ENCODE results near the gene SH3PXD2A. TPM values are rescaled to one million over a fixed set of nuclear protein-coding genes. Genes with fewer than 3 reads are reported as not detected.

The SH3PXD2A gene
- total RNA-seq, 2 donors from 2014 or later = 8.7 to 13.7 TPM

- Mint-ChIP-seq H3K36me3 (no peaks in the 10 kb centered on the region), H3K27ac (no peak overlapping the region), H3K9me3 (no peaks in the 10 kb centered on the region)
- no peak for DNase-seq (ENCODE audit: low spot score in 2 of 2)
- no peak for ATAC-seq
These were observed 127.2 kb downstream of the SH3PXD2A start for GRCh38 chr10:103727991-103728689.

DNA sequence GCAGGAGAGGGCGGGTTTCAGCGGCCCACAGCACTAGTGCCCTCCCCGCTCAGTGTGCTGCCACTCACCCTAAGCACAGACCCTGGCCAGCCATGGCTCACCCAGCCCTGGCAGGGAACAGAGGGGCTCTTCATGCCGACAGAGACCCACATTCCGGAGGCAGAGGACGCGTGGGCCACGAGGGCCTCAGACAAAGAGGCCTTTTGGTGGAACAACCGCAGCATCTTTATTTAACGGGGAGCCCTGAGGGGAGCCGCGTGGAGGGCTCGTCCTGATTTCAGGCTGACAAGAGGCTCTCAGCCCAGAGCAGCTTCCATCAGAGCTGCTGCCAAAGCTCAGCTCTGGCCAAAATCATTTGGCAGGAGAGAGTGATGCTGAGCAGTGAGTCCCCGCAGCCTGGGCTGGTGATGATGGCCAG is 127.8 kb downstream of the SH3PXD2A start:
- no peak for DNase-seq (ENCODE audit: low spot score in 2 of 2)
- Mint-ChIP-seq H3K36me3 (no peaks in the 10 kb centered on the region), H3K9me3 (no peaks in the 10 kb centered on the region), H3K27ac (no peak overlapping the region)
- ATAC-seq = no peak

GRCh38 chr10:103726637-103727036 is 128.7 kb downstream of the SH3PXD2A start:
- no peak for DNase-seq (ENCODE audit: low spot score in 2 of 2)
- Mint-ChIP-seq H3K36me3 (no peaks in the 10 kb centered on the region), H3K27ac (no peak overlapping the region), H3K9me3 (no peaks in the 10 kb centered on the region)
- no peak for ATAC-seq

DNA sequence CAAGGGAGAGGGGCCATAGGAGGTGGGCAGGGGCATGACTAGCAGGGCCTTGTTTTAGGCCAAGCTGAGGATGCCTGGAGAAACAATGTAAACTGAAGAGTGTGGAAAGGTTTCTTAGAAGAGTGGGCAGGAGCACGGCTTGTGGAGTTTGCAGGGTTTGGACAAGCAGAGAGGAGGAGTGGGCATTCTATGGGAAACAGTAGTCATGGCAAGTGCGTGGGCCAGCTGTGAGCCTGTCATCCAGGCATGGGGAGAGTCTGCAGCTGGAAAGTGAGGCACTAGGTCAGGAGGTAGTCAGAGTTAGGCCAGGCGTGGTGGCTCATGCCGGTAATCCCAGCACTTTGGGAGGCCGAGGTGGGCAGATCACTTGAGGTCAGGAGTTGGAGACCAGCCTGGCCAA is 130.1 kb downstream of the SH3PXD2A start:
- Mint-ChIP-seq H3K9me3 (no peaks in the 10 kb centered on the region), H3K36me3 (no peaks in the 10 kb centered on the region), H3K27ac (peak overlapping the region in 1 of 2 donors; percentile 37)
- DNase-seq (ENCODE audit: low spot score in 2 of 2) (no peak), ATAC-seq (no peak)

GRCh38 chr10:103724771-103725170 is 130.6 kb downstream of the SH3PXD2A start:
- no peak for ATAC-seq

GRCh38 chr10:103724074-103724473 is 131.3 kb downstream of the SH3PXD2A start:
- Mint-ChIP-seq H3K27ac (no peak overlapping the region), H3K9me3 (no peaks in the 10 kb centered on the region), H3K36me3 (no peaks in the 10 kb centered on the region)
- DNase-seq (ENCODE audit: low spot score in 2 of 2) = no peak
- no peak for ATAC-seq

More at GRCh38 chr10:103724771-103725170, 130.6 kb downstream of the SH3PXD2A start:
- Mint-ChIP-seq H3K27ac (peak overlapping the region in 1 of 2 donors; percentile 37), H3K36me3 (no peaks in the 10 kb centered on the region), H3K9me3 (no peaks in the 10 kb centered on the region)
- no peak for DNase-seq (ENCODE audit: low spot score in 2 of 2)

DNA sequence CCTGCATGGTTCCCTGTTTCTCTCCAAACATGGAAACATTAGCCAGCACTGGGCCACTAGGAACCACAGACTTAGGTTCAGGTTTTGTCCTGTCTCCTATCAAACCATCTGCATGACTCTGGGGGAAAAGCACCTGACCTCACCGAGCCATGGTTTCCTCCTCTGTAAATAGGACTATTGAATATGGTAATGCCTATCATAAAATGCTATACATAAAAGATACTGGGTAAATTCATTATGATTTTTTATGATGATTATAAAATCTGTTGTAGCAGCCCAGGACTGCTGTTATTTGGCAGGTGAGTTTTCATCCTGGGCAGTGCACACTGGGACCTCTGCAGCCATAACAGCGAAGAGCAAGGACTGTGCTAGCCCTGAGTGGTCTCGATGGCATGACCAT is 131.8 kb downstream of the SH3PXD2A start:
- Mint-ChIP-seq H3K36me3 (no peaks in the 10 kb centered on the region), H3K27ac (no peak overlapping the region), H3K9me3 (no peaks in the 10 kb centered on the region)
- DNase-seq (ENCODE audit: low spot score in 2 of 2) (no peak), ATAC-seq (no peak)

DNA sequence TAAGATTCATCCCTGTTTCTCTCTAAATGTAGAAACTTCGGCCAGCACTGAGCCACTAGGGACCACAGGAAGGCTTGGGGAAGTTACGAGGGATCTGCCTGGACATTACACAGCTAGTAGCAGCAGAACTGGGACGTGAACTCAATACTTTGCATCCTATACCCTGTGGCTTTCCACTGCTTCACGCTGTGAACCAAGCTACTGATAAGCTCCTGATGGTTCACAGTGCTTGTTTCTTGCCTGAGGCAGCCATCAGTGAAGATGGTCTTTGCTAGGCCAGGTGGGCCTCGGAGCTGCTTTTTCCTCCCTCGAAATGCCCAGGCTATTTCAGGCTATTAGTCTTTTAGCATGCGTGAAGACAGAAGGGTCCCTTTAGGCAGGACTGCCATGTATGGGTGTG is 132.7 kb downstream of the SH3PXD2A start:
- Mint-ChIP-seq H3K27ac (no peak overlapping the region), H3K36me3 (no peaks in the 10 kb centered on the region), H3K9me3 (no peaks in the 10 kb centered on the region)
- DNase-seq (ENCODE audit: low spot score in 2 of 2) = no peak
- ATAC-seq = no peak

GRCh38 chr10:103720964-103721335 is 134.4 kb downstream of the SH3PXD2A start:
- DNase-seq (ENCODE audit: low spot score in 2 of 2) = no peak
- no peak overlapping the region for H3K27ac Mint-ChIP-seq
- no peak for ATAC-seq
- H3K36me3 Mint-ChIP-seq = no peaks in the 10 kb centered on the region
- H3K9me3 Mint-ChIP-seq = no peaks in the 10 kb centered on the region

DNA sequence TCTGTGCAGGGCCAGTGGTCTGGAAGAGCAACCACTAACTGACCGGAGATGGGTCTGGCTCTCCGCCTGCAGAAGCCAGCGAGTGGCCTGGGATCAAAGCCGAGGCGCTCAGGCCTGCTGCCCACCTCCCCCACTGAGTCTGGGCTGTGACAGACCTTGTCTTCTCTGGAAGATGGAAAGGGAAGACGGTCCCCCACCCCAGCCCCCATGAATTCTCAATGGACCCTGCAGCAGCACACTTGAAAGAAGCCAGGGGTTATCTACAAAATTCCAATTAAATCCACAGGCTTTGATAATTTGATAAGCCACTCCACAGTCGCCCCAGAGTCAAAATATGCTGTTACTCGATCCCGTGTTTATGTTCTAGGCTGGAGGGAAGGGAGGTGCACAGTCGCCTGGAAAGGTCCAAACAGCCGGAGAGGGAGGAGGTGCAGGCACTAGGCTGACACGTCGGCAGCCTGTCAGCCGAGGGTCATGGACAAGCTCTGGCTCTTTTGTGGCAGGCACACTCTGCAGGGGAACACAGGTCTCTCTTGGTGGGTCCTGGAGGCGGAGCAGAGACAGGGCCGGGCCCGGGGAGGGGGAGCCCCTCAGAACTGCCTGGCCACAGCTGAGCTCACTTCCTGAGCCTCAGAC is 134.9 kb downstream of the SH3PXD2A start:
- H3K9me3 Mint-ChIP-seq = no peaks in the 10 kb centered on the region
- no peak overlapping the region for H3K27ac Mint-ChIP-seq
- ATAC-seq (no peak), DNase-seq (ENCODE audit: low spot score in 2 of 2) (no peak)
- H3K36me3 Mint-ChIP-seq = no peaks in the 10 kb centered on the region

DNA sequence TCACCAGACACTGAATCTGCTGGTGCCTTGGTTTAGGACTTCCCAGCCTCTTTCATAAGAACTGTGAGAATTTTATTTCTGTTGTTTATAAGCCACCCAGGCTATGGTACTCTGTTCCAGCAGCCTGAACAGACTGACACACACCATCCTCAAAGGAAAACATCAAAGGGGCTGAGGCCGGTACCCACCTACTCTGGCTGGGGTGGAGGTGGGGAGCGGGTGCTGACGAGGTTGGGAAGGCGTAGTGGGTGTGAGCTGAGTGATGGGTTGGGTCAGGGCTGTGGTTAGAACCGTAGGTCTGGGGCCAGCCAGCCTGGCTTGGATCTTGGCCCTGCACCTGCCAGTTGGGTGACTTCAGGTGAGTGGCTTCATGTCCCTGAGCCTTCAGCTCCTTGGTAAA is 136.3 kb downstream of the SH3PXD2A start:
- no peak for DNase-seq (ENCODE audit: low spot score in 2 of 2)
- no peaks in the 10 kb centered on the region for H3K9me3 Mint-ChIP-seq
- no peak for ATAC-seq

GRCh38 chr10:103718247-103718620 is 137.1 kb downstream of the SH3PXD2A start:
- DNase-seq (ENCODE audit: low spot score in 2 of 2) (no peak), ATAC-seq (no peak)
- H3K36me3 Mint-ChIP-seq = no peaks in the 10 kb centered on the region
- no peaks in the 10 kb centered on the region for H3K9me3 Mint-ChIP-seq
- H3K27ac Mint-ChIP-seq = no peak overlapping the region

More for the DNA sequence above, 136.3 kb downstream of the SH3PXD2A start:
- H3K36me3 Mint-ChIP-seq = no peaks in the 10 kb centered on the region
- H3K27ac Mint-ChIP-seq = no peak overlapping the region

- Mint-ChIP-seq H3K27ac (peak overlapping the region in 1 of 2 donors; percentile 50), H3K9me3 (no peaks in the 10 kb centered on the region), H3K36me3 (no peaks in the 10 kb centered on the region)
- no peak for ATAC-seq
- DNase-seq (ENCODE audit: low spot score in 2 of 2) = no peak
These were observed 137.8 kb downstream of the SH3PXD2A start for GRCh38 chr10:103717341-103718246.

- H3K36me3 Mint-ChIP-seq = no peaks in the 10 kb centered on the region
- H3K27ac Mint-ChIP-seq = no peak overlapping the region
- ATAC-seq (no peak), DNase-seq (ENCODE audit: low spot score in 2 of 2) (no peak)
- no peaks in the 10 kb centered on the region for H3K9me3 Mint-ChIP-seq
These were observed 138.9 kb downstream of the SH3PXD2A start for GRCh38 chr10:103716206-103717160.

- H3K36me3 Mint-ChIP-seq = no peaks in the 10 kb centered on the region
- no peak overlapping the region for H3K27ac Mint-ChIP-seq
- H3K9me3 Mint-ChIP-seq = no peaks in the 10 kb centered on the region
- no peak for ATAC-seq
- DNase-seq (ENCODE audit: low spot score in 2 of 2) = no peak
These were observed 139.9 kb downstream of the SH3PXD2A start for GRCh38 chr10:103715430-103715829.

GRCh38 chr10:103714232-103714891 is 141.0 kb downstream of the SH3PXD2A start:
- Mint-ChIP-seq H3K27ac (no peak overlapping the region), H3K36me3 (no peaks in the 10 kb centered on the region), H3K9me3 (no peaks in the 10 kb centered on the region)
- ATAC-seq = no peak
- no peak for DNase-seq (ENCODE audit: low spot score in 2 of 2)

All from activated naive CD4-positive, alpha-beta T cell treated with anti-CD3 and anti-CD28 coated beads, Interleukin-2, amount 50 U/mL, for 72 hours (primary cell).